Hepatocyte (in vitro differentiated cells): ENCODE results near the gene NUBPL.

Experiments
- CTCF ChIP-seq: fragments of 200-600 bp; sonication (generic); IDR thresholded peaks from 2 replicates; pipeline ENCODE4 v1.5.1; 2016; ENCODE audit warnings: antibody characterized with exemption, mild to moderate bottlenecking; ENCODE audit not compliant: poor library complexity
- EZH2 ChIP-seq: fragments of 200-600 bp; sonication (generic); IDR thresholded peaks from 2 replicates; pipeline ENCODE4 v1.6.1; 2016; ENCODE audit warnings: antibody characterized with exemption, mild to moderate bottlenecking, borderline replicate concordance
- EZH2phosphoT487 ChIP-seq: fragments of 200-600 bp; sonication (generic); IDR thresholded peaks from one replicate; pipeline ENCODE4 v1.6.1; 2018; ENCODE audit warnings: antibody characterized with exemption, mild to moderate bottlenecking, low read depth, moderate library complexity; ENCODE audit not compliant: unreplicated experiment, severe bottlenecking

GRCh38 chr14:31527087-31527486 lies 34.1 kb upstream of the NUBPL start:
- no peak for TF ChIP-seq CTCF
- TF ChIP-seq EZH2: no peak
- TF ChIP-seq EZH2phosphoT487: no peak
